H1 (cell line): ENCODE measurements around the gene KMT2E. TPM values are rescaled to one million over a fixed set of nuclear protein-coding genes. Genes with fewer than 3 reads are reported as not detected.

Experiments
- CHD7 ChIP-seq: fragments of 300-600 bp; sonication (generic); IDR thresholded peaks from 2 replicates; pipeline ENCODE4 v1.7.1; 2012; ENCODE audit warnings: low read length, moderate library complexity, mild to moderate bottlenecking, inconsistent platforms; ENCODE audit not compliant: insufficient replicate concordance
- JUN ChIP-seq: IDR thresholded peaks from 2 replicates; pipeline ENCODE4 v1.6.1; 2011; ENCODE audit warnings: low read depth, mild to moderate bottlenecking, improper control_type of control experiment, low read length
- NRF1 ChIP-seq: IDR thresholded peaks from 2 replicates; pipeline ENCODE4 v1.6.1; 2011; ENCODE audit warnings: mild to moderate bottlenecking, low read depth, low read length, improper control_type of control experiment
- POLR2A ChIP-seq, 2 experiments: IDR thresholded peaks; 1 replicate in 1 of 2; 2 replicates in 1 of 2; pipeline ENCODE4 v1.6.1; 2011; ENCODE audit warnings: low read depth in 2 of 2, low read length in 2 of 2, mild to moderate bottlenecking in 2 of 2; ENCODE audit errors: control extremely low read depth in 1 of 2
- polyA plus RNA-seq, 7 experiments: library from polyadenylated mRNA; depleted of rRNA in 3 of 7; stranded (reverse) in 5 of 7; unstranded in 2 of 7; fragments of >200 nt in 5 of 7; fragments of 200-250 nt in 2 of 7; gene quantifications; 1 replicate in 5 of 7; 2 replicates in 1 of 7; 4 replicates in 1 of 7; pipeline versions ENCODE4 v1.2.1 to v1.2.3, GENCODE V29; 2011 to 2013; ENCODE audit warnings: missing spikeins in 2 of 7, mixed read lengths in 2 of 7
- total RNA-seq: library from RNA; stranded (reverse); fragmentation: NEBNext Ultra II Directional; extraction: Animal tissue kit (Norgen Biotek cat#: 25700); gene quantifications from 2 replicates; pipeline ENCODE4 v1.2.1, GENCODE V29; 2021

Gene KMT2E
- total and polyA plus RNA-seq, 2 of the 8 experiments (the other 6 are each of a cell fraction or from before 2014, with no cell fraction given): 10.9 to 45.0 TPM

- no peak for TF ChIP-seq CHD7
- TF ChIP-seq JUN: no peak
- no peak for TF ChIP-seq POLR2A (IDR thresholded peaks at IDR 0.05; ENCODE audit: control extremely low read depth in 1 of 2, low read depth in 2 of 2, low read length in 2 of 2)
- no peak for TF ChIP-seq NRF1
- TF ChIP-seq, all 59 proteins: peak for 0
Measured at GRCh38 chr7:105067691-105068090, 53.7 kb downstream of the KMT2E start (continued).
